Pancreas (tissue), 10 donors: ENCODE measurements around the gene TMIGD1. TPM values are rescaled to one million over a fixed set of nuclear protein-coding genes. Genes with fewer than 3 reads are reported as not detected.

ENCODE experiments used
- ATAC-seq, 4 donors: fragments of 200-7000 bp; cut with Tn5 transposase; one replicate each; pipeline versions ENCODE4 v1.8.0 to v1.9.1; 2020; ENCODE audit warnings: mild to moderate bottlenecking in 4 of 4, moderate library complexity in 4 of 4
- DNase-seq, 6 donors: peaks; one replicate each; pipeline ENCODE4 v3.0.0-alpha.2; 2020
- FAIRE-seq: peaks from 2 replicates; lab custom pipeline; 2012; peaks lifted over from hg19 to GRCh38; lab: Jason Lieb, UNC
- H3K27ac ChIP-seq, 4 donors: fragments of 200-600 bp; sonication (generic); 1 replicate in 3 of 4; 2 replicates in 1 of 4; pipeline versions ENCODE4 v1.5.0 to v1.8.0; 2020
- H3K27me3 ChIP-seq, 4 donors: fragments of 200-600 bp; one replicate each; pipeline ENCODE4 v1.8.0; 2021
- H3K36me3 ChIP-seq, 3 donors: fragments of 200-600 bp; sonication (generic) in 1 of 3; one replicate each; pipeline versions ENCODE4 v1.5.0 to v1.8.0; 2020 to 2021
- H3K4me1 ChIP-seq, 3 donors: fragments of 200-600 bp; one replicate each; pipeline ENCODE4 v1.8.0; 2021
- H3K4me3 ChIP-seq, 4 donors: fragments of 200-600 bp; sonication (generic) in 2 of 4; one replicate each; pipeline versions ENCODE4 v1.5.0 to v1.8.0; 2020 to 2021
- H3K9me3 ChIP-seq, 4 donors: fragments of 200-600 bp; one replicate each; pipeline ENCODE4 v1.8.0; 2021
- CTCF ChIP-seq, 4 donors: fragments of 200-600 bp; sonication (generic) in 3 of 4; IDR thresholded peaks; one replicate each; pipeline versions ENCODE4 v1.5.0 to v1.8.0; 2021; ENCODE audit warnings: antibody characterized with exemption in 4 of 4
- WGBS, 2 donors: extraction: QIAGEN DNeasy Blood & Tissue Kit; methylation state at CpG; one replicate each; pipeline ENCODE4 v1.1.7; 2013; 5-methylcytosine and 5-hydroxymethylcytosine counted together
- intact Hi-C, 3 donors: fragments of 100-400 bp; cut with DNase I; formaldehyde crosslinking; loops; one replicate each; pipeline versions ENCODE4 v1.11.1 to v1.14.2; 2022
- polyA plus RNA-seq, 2 donors: library from polyadenylated mRNA; stranded (reverse); fragments of 200-250 nt; gene quantifications; one replicate each; pipeline ENCODE4 v1.2.3, GENCODE V29; 2013
- total RNA-seq, 6 donors: library from RNA; stranded (reverse); fragmentation: NEBNext Ultra II Directional in 4 of 6; extraction: Animal tissue kit (Norgen Biotek cat#: 25700) in 4 of 6; gene quantifications; one replicate each; pipeline versions ENCODE4 v1.2.1 to v1.2.4, GENCODE V29; 2021 to 2023
- donor health status: healthy with polysubstance abuse.
- donor health status: DM: no; HTN: no; CAD: no; lungs with moderate emphysema.
- donor health status: DM: no; HTN: no; CAD: no.
- donor health status: control.
- donor health status: control.
- donor health status: Bipolar disorder and iron deficiency.
- donor health status: DM: yes; HTN: yes; CAD: no.
- donor health status: DM: no; HTN: no; CAD: no.
- donor health status: DM: no; HTN: no; CAD: no.
- donor health status: DM: yes; HTN: yes; CAD: no.

The TMIGD1 gene
- total and polyA plus RNA-seq, 8 donors: not detected

- FAIRE-seq (peak; percentile 13), ATAC-seq (peak; percentile 55 to 85 (median 74)), DNase-seq (peak in 1 of 6 donors; percentile 38)
- Histone ChIP-seq H3K27me3 (no peaks in the 10 kb centered on the region), H3K4me1 (no peaks in the 10 kb centered on the region), H3K4me3 (no peak overlapping the region), H3K27ac (no peak overlapping the region), H3K9me3 (no peaks in the 10 kb centered on the region), H3K36me3 (peaks cover 0 to 17% (median 0%) of the 10 kb centered on the region in 3 donors)
- intact Hi-C loops: no loop called here
- peak in 3 of 4 donors; percentile 15 to 47 (median 19) for TF ChIP-seq CTCF (IDR thresholded peaks at IDR 0.05)
Measured at GRCh38 chr17:30278032-30278431, 55.8 kb downstream of the TMIGD1 start.

DNA sequence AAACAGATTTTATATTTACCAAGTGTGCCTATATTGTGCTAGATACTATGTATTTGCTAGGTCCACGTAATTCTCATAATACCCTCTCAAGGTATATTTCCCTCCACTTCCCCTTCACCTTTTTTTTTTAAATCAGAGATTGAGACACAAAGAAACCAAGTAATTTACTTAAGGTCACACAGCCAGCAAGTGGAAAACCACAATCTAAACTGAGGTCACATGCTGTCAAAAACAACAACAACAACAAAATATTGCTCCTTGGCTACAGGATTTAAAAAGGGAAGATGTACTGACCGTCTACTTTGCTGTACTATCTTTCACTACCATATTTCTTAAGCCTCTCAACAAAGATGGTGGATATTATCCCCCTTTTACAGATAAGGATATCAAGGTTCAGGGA, 57.9 kb downstream of the TMIGD1 start:
- Histone ChIP-seq H3K9me3 (no peaks in the 10 kb centered on the region), H3K36me3 (peaks cover 0 to 37% (median 10%) of the 10 kb centered on the region in 3 donors), H3K4me3 (no peak overlapping the region), H3K4me1 (no peaks in the 10 kb centered on the region), H3K27me3 (no peaks in the 10 kb centered on the region), H3K27ac (no peak overlapping the region)
- ATAC-seq (no peak), DNase-seq (no peak), FAIRE-seq (no peak)
- no peak for TF ChIP-seq CTCF (IDR thresholded peaks at IDR 0.05)
- 90 to 93% methylated on average over 2 of the region's 2 CpGs for WGBS, 2 donors
- intact Hi-C loops: no loop called here

- no peaks in the 10 kb centered on the region for H3K27me3 ChIP-seq
- ATAC-seq (no peak), DNase-seq (no peak), FAIRE-seq (no peak)
- no peak overlapping the region for H3K27ac ChIP-seq
- intact Hi-C loops: loop anchor here in 1 of 3 donors (5.0 kb wide), 1 partner anchor 148 kb away; no protein-coding TSS in a partner anchor
- H3K9me3 ChIP-seq: no peaks in the 10 kb centered on the region
- no peak for TF ChIP-seq CTCF (IDR thresholded peaks at IDR 0.05)
- H3K4me3 ChIP-seq: no peak overlapping the region
- H3K36me3 ChIP-seq: peaks cover 0 to 29% (median 10%) of the 10 kb centered on the region in 3 donors
- H3K4me1 ChIP-seq: no peaks in the 10 kb centered on the region
- 94 to 100% methylated on average over 3 of the region's 3 CpGs for WGBS, 2 donors
Measured at GRCh38 chr17:30274887-30275286, 59.0 kb downstream of the TMIGD1 start.

DNA sequence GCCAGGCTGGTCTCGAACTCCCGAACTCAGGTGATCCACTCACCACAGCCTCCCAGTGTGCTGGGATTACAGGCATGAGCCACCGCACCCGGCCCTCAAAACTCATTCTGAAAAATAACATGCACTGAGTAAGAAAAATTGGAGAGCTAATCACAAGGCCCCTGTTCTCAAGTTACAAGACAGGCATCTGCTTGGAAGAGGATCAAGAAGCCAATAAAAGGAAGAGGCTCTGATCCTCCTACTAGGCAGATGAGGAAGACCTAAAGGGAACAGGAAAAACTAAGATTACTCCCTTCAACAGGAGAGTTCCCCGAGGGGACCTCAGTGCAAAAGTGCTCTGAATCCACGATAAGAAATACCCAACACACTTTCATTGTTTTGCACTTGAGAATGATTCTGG, 60.5 kb downstream of the TMIGD1 start:
- peaks cover 0 to 29% (median 10%) of the 10 kb centered on the region in 3 donors for H3K36me3 ChIP-seq
- no peaks in the 10 kb centered on the region for H3K27me3 ChIP-seq
- FAIRE-seq: no peak
- intact Hi-C loops: loop anchor here in 1 of 3 donors (5.0 kb wide), 1 partner anchor 146 kb away; no protein-coding TSS in a partner anchor
- no peak overlapping the region for H3K4me3 ChIP-seq
- H3K4me1 ChIP-seq: no peaks in the 10 kb centered on the region
- 93 to 96% methylated on average over 6 of the region's 6 CpGs for WGBS, 2 donors
- no peak overlapping the region for H3K27ac ChIP-seq
- no peaks in the 10 kb centered on the region for H3K9me3 ChIP-seq
- TF ChIP-seq CTCF (IDR thresholded peaks at IDR 0.05): no peak
- no peak for ATAC-seq
- no peak for DNase-seq

DNA sequence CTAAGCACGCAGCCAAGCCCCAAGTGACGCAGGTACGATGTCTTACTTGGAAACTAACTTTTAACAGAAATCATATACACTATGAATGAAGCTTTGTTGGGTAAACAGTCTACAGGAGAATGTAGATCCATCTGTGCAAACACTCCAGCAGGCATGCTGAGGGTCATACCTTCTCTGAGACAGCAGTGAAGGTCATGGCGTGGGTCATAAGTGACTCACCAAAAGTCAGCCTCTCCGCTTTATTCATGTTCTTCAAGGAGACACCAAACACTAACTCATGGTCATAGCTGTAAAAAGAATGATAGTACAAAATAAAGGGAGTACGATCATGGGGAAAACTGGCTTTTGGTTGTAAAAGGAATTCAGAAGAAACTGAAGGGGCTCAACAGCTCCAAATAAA, 62.8 kb downstream of the TMIGD1 start:
- H3K4me1 ChIP-seq: no peaks in the 10 kb centered on the region
- no peaks in the 10 kb centered on the region for H3K9me3 ChIP-seq
- no peaks in the 10 kb centered on the region for H3K27me3 ChIP-seq
- DNase-seq (no peak), FAIRE-seq (no peak), ATAC-seq (no peak)
- intact Hi-C loops: loop anchor here in 1 of 3 donors (5.0 kb wide), 1 partner anchor 144 kb away; no protein-coding TSS in a partner anchor
- peaks cover 0 to 33% (median 10%) of the 10 kb centered on the region in 3 donors for H3K36me3 ChIP-seq
- H3K27ac ChIP-seq: no peak overlapping the region
- WGBS, 2 donors: 95 to 96% methylated on average over 6 of the region's 6 CpGs
- no peak overlapping the region for H3K4me3 ChIP-seq
- no peak for TF ChIP-seq CTCF (IDR thresholded peaks at IDR 0.05)
